Stromal cell of bone marrow (primary cell): ENCODE results near the gene PNMA8C.
"Not testable (repeated sequence)": the region's sequence is repeated elsewhere in the genome, so short reads cannot be mapped to it uniquely, and the experiment has no call there.

Source experiments
- DNase-seq: peaks from one replicate; pipeline ENCODE4 v3.0.0-alpha.2; 2012; ENCODE audit warnings: low read depth

The PNMA8C gene

GRCh38 chr19:46447006-46447405 is 18.3 kb upstream of the PNMA8C start:
- no peak for DNase-seq

GRCh38 chr19:46446021-46446420 is 17.3 kb upstream of the PNMA8C start:
- no peak for DNase-seq

GRCh38 chr19:46442808-46443450 is 14.2 kb upstream of the PNMA8C start:
- peak; percentile 50 for DNase-seq

- no peak for DNase-seq
Measured at GRCh38 chr19:46441866-46442265, 13.1 kb upstream of the PNMA8C start.

- DNase-seq = not testable (repeated sequence)
Measured at GRCh38 chr19:46435689-46436088, 7.0 kb upstream of the PNMA8C start.

GRCh38 chr19:46435009-46435408 is 6.3 kb upstream of the PNMA8C start:
- no peak for DNase-seq

- not testable (repeated sequence) for DNase-seq
Measured at GRCh38 chr19:46433470-46433869, 4.7 kb upstream of the PNMA8C start.

GRCh38 chr19:46431824-46432223 is 3.1 kb upstream of the PNMA8C start:
- no peak for DNase-seq

DNA sequence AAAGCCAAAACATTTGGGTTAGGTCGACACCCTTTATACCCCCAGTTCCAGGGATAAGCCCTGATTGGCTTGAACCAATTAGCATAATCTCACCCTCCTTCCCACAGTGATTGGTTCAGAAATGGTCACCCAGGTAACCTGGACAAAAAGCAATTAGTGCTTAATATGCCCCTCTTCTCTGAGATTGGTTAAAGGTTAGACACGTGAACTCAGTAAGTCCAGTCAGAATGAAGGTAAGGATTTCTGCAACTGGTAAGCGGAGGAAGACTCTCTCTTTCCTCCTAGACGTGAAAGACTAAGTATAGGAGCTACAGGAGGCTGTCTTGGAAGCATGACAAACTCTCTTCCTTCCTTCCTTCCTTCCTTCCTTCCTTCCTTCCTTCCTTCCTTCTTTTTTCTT is 1.3 kb upstream of the PNMA8C start:
- no peak for DNase-seq

DNA sequence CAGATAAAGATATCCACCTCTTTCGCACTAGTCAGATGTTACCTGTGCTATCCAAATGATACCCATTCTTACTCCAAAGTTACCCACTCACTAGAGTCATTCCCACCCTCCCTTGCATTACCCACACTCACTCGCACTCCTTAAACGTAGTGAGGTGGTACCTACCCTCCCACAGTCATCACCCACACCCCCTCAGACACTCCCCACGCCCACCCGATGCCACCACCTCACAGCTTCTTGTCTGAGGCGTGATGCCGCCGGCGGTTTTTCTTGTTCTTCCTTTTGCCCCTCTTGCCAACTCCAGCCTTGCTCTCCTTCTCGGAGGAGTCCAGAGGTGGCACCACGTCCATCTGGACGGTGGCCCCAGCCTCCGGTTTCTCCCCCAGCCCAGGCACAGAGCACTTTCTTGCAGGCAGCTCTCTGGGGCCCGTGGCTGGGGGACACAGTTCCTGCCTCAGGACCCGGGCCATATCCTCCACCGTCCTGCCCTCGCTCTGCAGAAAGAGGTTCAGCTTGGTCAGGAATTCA is 1.2 kb downstream of the PNMA8C start:
- DNase-seq = no peak

GRCh38 chr19:46426506-46427162 is 2.1 kb downstream of the PNMA8C start:
- DNase-seq = no peak

DNA sequence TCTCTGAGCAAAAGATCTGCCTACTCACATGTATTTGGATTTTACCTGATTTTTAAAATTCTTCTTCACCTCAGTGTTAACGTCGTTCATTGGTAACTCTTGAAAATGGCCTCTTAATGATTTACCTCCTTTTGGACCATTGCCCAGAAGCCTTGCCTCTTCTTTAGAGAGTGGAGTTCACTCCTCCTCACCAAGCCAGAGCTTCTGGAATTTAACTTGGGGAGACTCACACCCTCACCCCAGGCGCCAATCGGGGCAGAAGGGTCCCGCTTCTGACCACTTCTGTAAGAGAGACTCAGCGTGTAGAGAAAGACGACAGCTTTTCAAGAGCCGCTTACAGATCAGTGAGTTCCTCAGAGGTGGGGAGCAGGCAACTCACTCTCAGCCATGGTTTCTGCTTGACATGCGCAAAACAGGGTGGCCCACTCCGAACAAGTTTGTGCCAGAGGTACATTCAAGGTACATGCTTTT is 2.7 kb downstream of the PNMA8C start:
- DNase-seq = no peak

DNA sequence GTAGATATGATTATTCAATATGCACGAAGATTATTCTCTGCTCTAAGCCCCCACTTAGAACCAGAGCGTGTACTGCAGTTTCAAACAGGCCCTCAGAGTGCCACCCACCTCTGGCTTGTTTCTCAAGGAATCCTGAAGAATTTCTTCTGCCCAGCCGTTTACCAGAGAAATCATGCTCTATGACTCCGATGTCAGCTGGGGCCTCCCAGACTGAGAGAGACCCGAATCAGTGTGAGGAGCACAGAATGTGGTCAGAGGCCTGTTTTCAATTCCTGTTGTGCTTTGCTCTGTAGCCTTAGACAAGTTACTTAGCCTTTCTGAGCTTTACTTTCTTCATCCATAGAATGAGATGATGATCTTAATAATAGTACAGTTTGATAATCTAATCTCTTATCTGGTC is 5.5 kb downstream of the PNMA8C start:
- DNase-seq = no peak

DNA sequence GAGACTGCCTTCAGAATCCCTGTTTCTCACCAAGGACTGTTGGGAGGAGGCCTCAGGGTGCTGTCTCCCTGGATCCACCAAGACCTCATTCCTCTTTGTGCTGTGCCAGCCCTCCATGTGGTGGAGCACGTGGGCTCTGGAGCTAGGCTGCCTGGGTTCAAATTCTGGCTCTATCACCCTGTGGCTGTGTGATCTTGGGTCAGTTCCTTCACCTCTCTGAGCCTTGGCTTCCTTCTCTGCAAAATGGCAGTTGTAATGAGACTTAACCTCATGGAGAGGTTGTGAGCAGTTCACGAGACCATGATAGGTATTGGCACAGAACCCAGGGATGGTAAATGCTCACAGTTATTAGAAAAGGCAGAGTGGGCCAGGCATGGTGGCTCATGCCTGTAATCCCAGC is 6.4 kb downstream of the PNMA8C start:
- DNase-seq = no peak

- DNase-seq = no peak
Measured at GRCh38 chr19:46420056-46420455, 8.7 kb downstream of the PNMA8C start.

DNA sequence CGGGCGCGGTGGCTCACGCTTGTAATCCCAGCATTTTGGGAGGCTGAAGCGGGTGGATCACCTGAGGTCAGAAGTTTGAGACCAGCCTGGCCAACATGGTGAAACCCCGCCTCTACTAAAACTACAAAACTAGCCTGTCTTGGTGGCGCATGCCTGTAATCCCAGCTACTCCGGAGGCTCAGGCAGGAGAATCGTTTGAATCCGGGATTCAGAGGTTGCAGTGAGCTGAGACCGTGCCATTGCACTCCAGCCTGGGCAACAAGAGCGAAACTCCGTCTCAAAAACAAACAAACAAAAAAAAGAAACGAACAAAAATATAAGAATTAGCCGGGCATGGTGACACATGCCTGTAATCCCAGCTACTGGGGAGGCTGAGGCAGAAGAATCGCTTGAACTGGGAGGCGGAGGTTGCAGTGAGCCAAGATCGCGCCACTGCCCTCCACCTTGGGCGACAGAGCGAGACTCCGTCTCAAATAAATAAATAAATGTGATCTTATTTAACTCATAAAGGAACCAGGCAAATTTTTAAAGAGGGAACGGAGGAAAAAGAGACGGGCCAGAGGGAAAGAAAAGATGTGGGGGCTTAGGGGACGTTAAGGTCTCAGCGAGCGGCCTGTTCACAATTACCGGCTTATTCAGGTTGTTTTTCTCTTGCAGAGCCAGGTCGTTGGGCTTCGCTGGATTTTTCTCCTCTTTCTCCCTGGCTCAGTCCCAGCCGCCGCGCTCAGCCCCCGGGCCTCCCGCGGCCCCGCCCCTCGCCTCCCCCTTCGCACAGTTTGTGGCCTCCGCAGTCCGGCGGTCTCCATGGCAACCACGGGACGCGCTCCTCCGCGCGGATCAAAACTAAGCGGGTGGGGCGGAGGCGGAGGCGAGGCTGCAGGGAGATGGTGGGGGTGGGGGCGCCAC is 12.7 kb downstream of the PNMA8C start:
- peak; percentile 68 for DNase-seq

GRCh38 chr19:46414899-46415298 is 13.8 kb downstream of the PNMA8C start:
- DNase-seq = not testable (repeated sequence)

GRCh38 chr19:46413262-46414031 is 15.3 kb downstream of the PNMA8C start, which contains the start of gene CCDC8:
Gene CCDC8 (minus strand): TSS chr19:46413564. CDS start chr19:46412810, 754 bp downstream.
- DNase-seq = peak; percentile 70

DNA sequence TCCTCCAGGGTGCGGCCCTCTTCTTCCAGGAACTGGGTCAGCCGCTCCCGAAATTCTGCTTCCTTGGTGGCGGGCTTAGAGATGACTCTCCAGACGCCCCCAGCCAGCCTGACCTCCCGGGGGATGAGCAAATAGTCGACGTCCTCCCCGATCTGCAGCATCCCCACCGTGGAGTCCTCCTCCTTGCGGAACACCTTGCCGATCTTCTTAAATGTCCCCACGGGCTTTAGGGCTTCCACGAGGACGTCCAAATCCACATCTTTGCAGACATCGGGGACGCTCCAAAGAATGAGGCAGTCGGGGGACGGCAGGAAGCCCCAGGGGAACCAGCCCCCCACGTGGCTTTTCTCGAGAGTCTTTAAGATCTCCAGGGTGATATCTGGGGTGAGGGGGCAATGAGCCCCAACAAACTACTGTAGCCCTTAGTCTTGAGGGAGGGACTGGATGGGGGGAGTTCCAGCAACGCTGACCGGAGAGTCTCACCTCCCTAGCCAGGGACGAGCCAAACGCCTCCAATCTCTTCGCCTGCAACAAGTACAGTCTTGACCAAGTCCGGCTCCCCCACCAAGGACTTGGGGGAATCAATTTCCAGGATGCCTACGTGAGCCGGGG is 16.0 kb downstream of the PNMA8C start:
- DNase-seq = no peak

DNA sequence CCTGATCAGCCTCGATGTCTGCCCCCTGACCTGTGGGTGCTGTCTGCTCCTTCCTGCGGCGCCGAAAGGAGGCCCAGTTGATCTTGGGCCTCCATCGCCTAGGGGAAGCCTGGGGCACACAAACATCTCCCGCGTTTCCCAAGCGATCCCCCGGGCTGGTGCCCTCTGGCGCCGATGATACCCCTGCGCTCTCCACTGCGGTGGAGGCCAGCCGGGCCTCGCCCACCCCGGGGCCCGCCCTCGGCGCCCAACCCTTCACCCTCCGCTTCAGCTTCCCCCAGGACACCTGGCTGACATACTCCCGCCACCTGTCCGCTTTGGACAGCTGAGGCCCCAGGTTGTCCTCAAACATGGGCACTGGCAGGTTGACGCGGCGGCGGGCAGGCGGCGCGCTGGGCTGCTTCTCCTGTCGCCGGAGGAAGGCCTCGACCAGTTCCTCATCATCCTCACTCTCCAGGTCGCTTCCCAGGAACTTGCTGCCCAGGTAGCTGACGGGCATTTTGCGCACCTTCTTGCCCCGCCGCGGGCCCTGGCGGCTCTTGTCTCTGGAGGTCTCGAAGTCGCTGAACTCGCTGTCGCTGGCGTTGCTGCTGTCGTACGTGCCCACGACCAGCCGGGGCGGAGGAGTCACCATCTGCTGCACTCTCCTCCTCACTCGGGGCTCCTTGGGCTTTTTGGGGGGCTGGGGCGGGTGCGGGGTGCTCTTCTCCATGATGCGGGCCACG is 16.6 kb downstream of the PNMA8C start:
- no peak for DNase-seq
